Lower lobe of right lung (tissue), 2 donors: Measurements from ENCODE around the gene TMEM184A. TPM values are rescaled to one million over a fixed set of nuclear protein-coding genes. Genes with fewer than 3 reads are reported as not detected.
A peak's percentile ranks its signal among the peaks of the same experiment; 100 is the strongest.

Source experiments
- ATAC-seq, 2 donors: fragments of 200-7000 bp; cut with Tn5 transposase; one replicate each; pipeline ENCODE4 v1.9.1; 2020 to 2022; ENCODE audit warnings: mild to moderate bottlenecking in 2 of 2, moderate library complexity in 2 of 2
- DNase-seq: peaks from one replicate; pipeline ENCODE4 v3.0.0-alpha.2; 2020
- H3K27ac ChIP-seq: fragments of 200-600 bp; one replicate; pipeline ENCODE4 v1.8.0; 2022
- H3K27me3 ChIP-seq: fragments of 200-600 bp; one replicate; pipeline ENCODE4 v1.8.0; 2022; ENCODE audit warnings: low read depth
- H3K36me3 ChIP-seq: fragments of 200-600 bp; one replicate; pipeline ENCODE4 v1.8.0; 2022; ENCODE audit warnings: mild to moderate bottlenecking
- H3K4me1 ChIP-seq: fragments of 200-600 bp; one replicate; pipeline ENCODE4 v1.8.0; 2022
- H3K4me3 ChIP-seq: fragments of 200-600 bp; one replicate; pipeline ENCODE4 v1.8.0; 2022; ENCODE audit warnings: mild to moderate bottlenecking
- H3K9me3 ChIP-seq: fragments of 200-600 bp; one replicate; pipeline ENCODE4 v1.8.0; 2022
- CTCF ChIP-seq: fragments of 200-600 bp; IDR thresholded peaks from one replicate; pipeline ENCODE4 v1.8.0; 2022; ENCODE audit warnings: antibody characterized with exemption, mild to moderate bottlenecking
- intact Hi-C: fragments of 100-400 bp; cut with DNase I; formaldehyde crosslinking; loops from one replicate; pipeline ENCODE4 v1.11.0; 2022
- total RNA-seq: library from RNA; stranded (reverse); fragmentation: NEBNext Ultra II Directional; extraction: Animal tissue kit (Norgen Biotek cat#: 25700); gene quantifications from one replicate; pipeline ENCODE4 v1.2.1, GENCODE V29; 2021
- donor health status: DM: no; HTN: yes; CAD: no; lungs with severe emphysema.

Gene TMEM184A
- total RNA-seq, 1 donor from 2014 or later: 4.3 TPM

GRCh38 chr7:1560620-1561031 is 4.6 kb upstream of the TMEM184A start:
- peaks cover 8% of the 10 kb centered on the region for H3K4me1 ChIP-seq
- intact Hi-C loops: no loop called here
- no peaks in the 10 kb centered on the region for H3K36me3 ChIP-seq
- H3K9me3 ChIP-seq: no peaks in the 10 kb centered on the region
- TF ChIP-seq CTCF: no peak
- no peak for ATAC-seq
- no peak overlapping the region for H3K27ac ChIP-seq
- DNase-seq: no peak
- no peaks in the 10 kb centered on the region for H3K27me3 ChIP-seq
- no peak overlapping the region for H3K4me3 ChIP-seq

- ATAC-seq (no peak), DNase-seq (no peak)
- Histone ChIP-seq H3K27ac (no peak overlapping the region), H3K4me3 (no peak overlapping the region), H3K4me1 (peaks cover 15% of the 10 kb centered on the region), H3K36me3 (no peaks in the 10 kb centered on the region), H3K27me3 (no peaks in the 10 kb centered on the region), H3K9me3 (no peaks in the 10 kb centered on the region)
- TF ChIP-seq CTCF: no peak
- intact Hi-C loops: no loop called here
These were observed 3.9 kb upstream of the TMEM184A start for GRCh38 chr7:1559626-1560590.

- H3K4me3 ChIP-seq: no peak overlapping the region
- no peaks in the 10 kb centered on the region for H3K27me3 ChIP-seq
- no peaks in the 10 kb centered on the region for H3K9me3 ChIP-seq
- intact Hi-C loops: no loop called here
- H3K4me1 ChIP-seq: peaks cover 15% of the 10 kb centered on the region
- no peak for TF ChIP-seq CTCF
- ATAC-seq (peak; percentile 2 to 34), DNase-seq (peak; percentile 68)
- peak overlapping the region; percentile 0 for H3K27ac ChIP-seq
- no peaks in the 10 kb centered on the region for H3K36me3 ChIP-seq
These were observed 3.0 kb upstream of the TMEM184A start for GRCh38 chr7:1558841-1559625.

GRCh38 chr7:1558181-1558811 is 2.3 kb upstream of the TMEM184A start:
- no peaks in the 10 kb centered on the region for H3K9me3 ChIP-seq
- H3K27me3 ChIP-seq: no peaks in the 10 kb centered on the region
- intact Hi-C loops: no loop called here
- ATAC-seq: no peak
- no peak overlapping the region for H3K4me3 ChIP-seq
- peak overlapping the region; percentile 0 for H3K27ac ChIP-seq
- no peaks in the 10 kb centered on the region for H3K36me3 ChIP-seq
- H3K4me1 ChIP-seq: peaks cover 15% of the 10 kb centered on the region
- TF ChIP-seq CTCF: peak; percentile 20
- DNase-seq: peak; percentile 51

- ATAC-seq: no peak
- no peaks in the 10 kb centered on the region for H3K9me3 ChIP-seq
- no peaks in the 10 kb centered on the region for H3K36me3 ChIP-seq
- no peaks in the 10 kb centered on the region for H3K27me3 ChIP-seq
- no peak for TF ChIP-seq CTCF
- peaks cover 15% of the 10 kb centered on the region for H3K4me1 ChIP-seq
- no peak overlapping the region for H3K27ac ChIP-seq
- no peak overlapping the region for H3K4me3 ChIP-seq
- peak; percentile 30 for DNase-seq
- intact Hi-C loops: no loop called here
These were observed 1.8 kb upstream of the TMEM184A start for GRCh38 chr7:1557771-1558170.
